PC-3 (cell line): Measurements from ENCODE around the gene KCNG2.

Experiments used
- CTCF ChIP-seq: fragments of 300-600 bp; sonication (generic); conservative IDR thresholded peaks from 2 replicates; pipeline ENCODE4 v1.5.1; 2017; ENCODE audit warnings: antibody characterized with exemption, low read depth, mild to moderate bottlenecking, low read length
- EZH2 ChIP-seq: fragments of 300-600 bp; sonication (generic); IDR thresholded peaks from one replicate; pipeline ENCODE4 v1.6.1; 2017; ENCODE audit warnings: antibody characterized with exemption, mild to moderate bottlenecking, low read length; ENCODE audit not compliant: unreplicated experiment
- EZH2phosphoT487 ChIP-seq: fragments of 300-600 bp; sonication (generic); IDR thresholded peaks from 2 replicates; pipeline ENCODE4 v1.6.1; 2018; ENCODE audit warnings: mild to moderate bottlenecking, antibody characterized with exemption, low read length, borderline replicate concordance

GRCh38 chr18:79768745-79769144 lies 29.0 kb upstream of the KCNG2 start:
- no peak for TF ChIP-seq CTCF
- no peak for TF ChIP-seq EZH2phosphoT487
- TF ChIP-seq EZH2, result no peak
